ENCODE measurements around the gene NCOA1. TPM values are rescaled to one million over a fixed set of nuclear protein-coding genes. Genes with fewer than 3 reads are reported as not detected.
"Not testable (repeated sequence)": the region's sequence is repeated elsewhere in the genome, so short reads cannot be mapped to it uniquely, and the experiment has no call there.

NCOA1 gene
- total RNA-seq, 4 donors from 2014 or later = 42.3 to 66.9 (median 47.4) TPM

DNA sequence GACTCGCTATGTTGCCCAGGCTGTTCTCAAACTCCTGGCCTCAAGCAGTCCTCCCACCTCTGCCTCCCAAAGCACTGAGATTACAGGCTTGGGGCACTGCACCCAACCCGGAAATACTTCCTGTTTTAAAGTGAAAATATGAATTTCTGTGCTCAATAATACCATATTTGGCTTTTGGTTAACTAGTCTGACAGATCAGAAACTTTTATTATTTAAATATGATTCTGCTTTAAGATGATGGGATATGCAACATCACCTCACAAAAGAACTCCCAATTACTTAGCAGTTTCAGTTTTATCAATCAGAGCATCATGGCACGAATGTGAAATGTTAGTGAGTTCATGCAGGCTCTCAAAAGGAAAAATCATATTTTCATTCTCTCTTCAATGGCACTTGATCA, 181.5 kb downstream of the NCOA1 start:
- peaks cover 0 to 13% of the 10 kb centered on the region in 2 donors for H3K36me3 ChIP-seq
- no peaks in the 10 kb centered on the region for H3K27me3 ChIP-seq
- H3K27ac ChIP-seq = no peak overlapping the region
- no peak for ATAC-seq
- TF ChIP-seq EP300 (IDR thresholded peaks at IDR 0.05) = no peak
- TF ChIP-seq CTCF (IDR thresholded peaks at IDR 0.05) = no peak
- TF ChIP-seq POLR2AphosphoS5 (IDR thresholded peaks at IDR 0.05) = no peak
- no peak for TF ChIP-seq POLR2A (IDR thresholded peaks at IDR 0.05)
- WGBS, 2 donors (ENCODE audit: low coverage in 1 of 2) = 62 to 63% methylated on average over 2 to 3 of the region's 3 CpGs
- H3K4me1 ChIP-seq = no peaks in the 10 kb centered on the region
- no peaks in the 10 kb centered on the region for H3K9me3 ChIP-seq
- H3K4me3 ChIP-seq = no peak overlapping the region

GRCh38 chr2:24675338-24675737, 184.3 kb downstream of the NCOA1 start:
- Histone ChIP-seq H3K36me3 (peaks cover 0 to 20% of the 10 kb centered on the region in 2 donors), H3K27ac (no peak overlapping the region), H3K27me3 (no peaks in the 10 kb centered on the region), H3K9me3 (no peaks in the 10 kb centered on the region), H3K4me3 (no peak overlapping the region), H3K4me1 (no peaks in the 10 kb centered on the region)
- WGBS, 2 donors (ENCODE audit: low coverage in 1 of 2) = 48% methylated on average over 6 of the region's 7 CpGs; no CpG with 5 or more reads in 1 of the 2 donors
- TF ChIP-seq POLR2AphosphoS5 (IDR thresholded peaks at IDR 0.05) (no peak), POLR2A (IDR thresholded peaks at IDR 0.05) (no peak), EP300 (IDR thresholded peaks at IDR 0.05) (no peak), CTCF (IDR thresholded peaks at IDR 0.05) (no peak)
- no peak for ATAC-seq

DNA sequence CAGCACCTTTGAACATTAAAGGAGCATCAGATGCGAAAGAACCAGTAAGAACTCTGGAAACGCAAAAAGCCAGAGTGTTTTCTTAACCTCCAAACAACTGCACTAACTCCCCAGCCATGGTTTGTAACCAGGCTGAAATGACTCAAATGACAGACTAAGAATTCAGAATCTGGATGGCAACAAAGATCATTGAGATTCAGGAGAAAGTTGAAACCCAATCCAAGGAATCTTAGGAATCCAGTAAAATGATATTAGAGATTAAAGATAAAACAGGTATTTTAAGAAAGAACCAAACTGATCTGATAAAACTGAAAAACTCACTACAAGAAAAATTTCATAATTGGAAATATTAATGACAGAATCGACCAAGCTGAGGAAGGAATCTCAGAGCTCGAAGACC, 185.4 kb downstream of the NCOA1 start:
- H3K27me3 ChIP-seq = no peaks in the 10 kb centered on the region
- no peak for TF ChIP-seq POLR2AphosphoS5 (IDR thresholded peaks at IDR 0.05)
- no peak for TF ChIP-seq CTCF (IDR thresholded peaks at IDR 0.05)
- TF ChIP-seq POLR2A (IDR thresholded peaks at IDR 0.05) = no peak
- TF ChIP-seq EP300 (IDR thresholded peaks at IDR 0.05) = no peak
- no peak for ATAC-seq
- H3K4me1 ChIP-seq = no peaks in the 10 kb centered on the region
- peaks cover 0 to 22% of the 10 kb centered on the region in 2 donors for H3K36me3 ChIP-seq
- 85 to 93% methylated on average over 4 of the region's 4 CpGs for WGBS, 2 donors (ENCODE audit: low coverage in 1 of 2)
- no peak overlapping the region for H3K27ac ChIP-seq
- no peaks in the 10 kb centered on the region for H3K9me3 ChIP-seq
- H3K4me3 ChIP-seq = no peak overlapping the region

DNA sequence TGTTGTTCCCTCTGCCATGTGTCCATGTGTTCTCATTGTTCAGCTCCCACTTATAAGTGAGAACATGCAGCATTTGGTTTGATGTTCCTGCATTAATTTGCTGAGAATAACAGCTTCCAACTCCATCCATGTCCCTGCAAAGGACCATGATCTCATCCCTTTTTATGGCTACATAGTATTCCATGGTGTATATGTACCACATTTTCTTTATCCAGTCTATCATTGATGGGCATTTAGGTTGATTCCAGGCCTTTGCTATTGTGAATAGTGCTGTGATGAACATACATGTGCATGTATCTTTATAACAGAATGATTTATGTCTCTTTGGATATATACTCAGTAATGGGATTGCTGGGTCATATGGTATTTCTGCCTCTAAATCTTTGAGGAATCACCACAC, 187.0 kb downstream of the NCOA1 start:
- not testable (repeated sequence) for H3K27me3 ChIP-seq, H3K9me3 ChIP-seq, H3K4me1 ChIP-seq, H3K4me3 ChIP-seq, ATAC-seq, H3K27ac ChIP-seq
- peaks cover 0 to 26% of the 10 kb centered on the region in 2 donors for H3K36me3 ChIP-seq

DNA sequence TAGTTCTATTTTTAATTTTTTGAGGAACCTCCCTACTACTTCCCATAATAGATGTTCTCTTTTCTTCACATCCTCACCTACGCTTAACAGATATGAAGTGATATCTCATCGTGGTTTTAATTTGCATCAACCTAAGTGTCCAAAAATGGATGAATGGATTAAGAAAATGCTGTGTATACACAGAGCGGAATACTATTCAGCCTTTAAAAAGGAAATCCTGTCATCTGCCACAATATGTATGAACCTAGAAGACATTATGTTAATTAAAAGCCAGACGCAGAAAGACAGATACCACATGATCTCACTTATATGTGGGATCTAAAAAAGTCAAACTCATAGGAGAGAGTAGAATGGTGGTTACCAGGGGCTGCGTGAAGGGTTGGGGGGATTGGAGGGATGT, 189.1 kb downstream of the NCOA1 start:
- H3K4me1 ChIP-seq = no peaks in the 10 kb centered on the region
- ATAC-seq = no peak
- TF ChIP-seq CTCF (IDR thresholded peaks at IDR 0.05) (no peak), POLR2A (IDR thresholded peaks at IDR 0.05) (no peak), POLR2AphosphoS5 (IDR thresholded peaks at IDR 0.05) (no peak), EP300 (IDR thresholded peaks at IDR 0.05) (no peak)
- H3K27me3 ChIP-seq = no peaks in the 10 kb centered on the region
- H3K27ac ChIP-seq = no peak overlapping the region
- H3K4me3 ChIP-seq = no peak overlapping the region
- H3K9me3 ChIP-seq = no peaks in the 10 kb centered on the region
- H3K36me3 ChIP-seq = peaks cover 0 to 35% of the 10 kb centered on the region in 2 donors
- 93 to 97% methylated on average over 5 of the region's 5 CpGs for WGBS, 2 donors (ENCODE audit: low coverage in 1 of 2)

All from gastroesophageal sphincter (tissue), 4 donors.